HCT116 (cell line): ENCODE data around the gene CHID1. TPM values are rescaled to one million over a fixed set of nuclear protein-coding genes. Genes with fewer than 3 reads are reported as not detected.

Experiments used
- ATAC-seq: fragments of 200-7000 bp; cut with Tn5 transposase; 2 replicates; pipeline ENCODE4 v1.9.1; 2020; ENCODE audit warnings: mild to moderate bottlenecking, moderate library complexity
- BruUV-seq: library from RNA; stranded (reverse); fragments of 400-500 nt; replicated peaks from 2 replicates; lab custom pipeline; 2021; lab: Mats Ljungman, UMichigan
- CTCF ChIA-PET: fragments of 300-600 bp; sonication (Branson Sonifier 250); formaldehyde crosslinking; loops from one replicate; lab custom pipeline; 2021; ENCODE audit warnings: antibody characterized with exemption; lab: Charles Lee
- POLR2A ChIA-PET: fragments of 300-600, 350-600 bp; sonication (Branson Sonifier 250); formaldehyde crosslinking; loops from one replicate; lab custom pipeline; 2021; ENCODE audit warnings: antibody characterized with exemption; lab: Charles Lee
- RAD21 ChIA-PET, 2 experiments: fragments of 300-600 bp; sonication (Branson Sonifier 250); formaldehyde crosslinking; loops; one replicate each; lab custom pipeline; 2023; ENCODE audit warnings: low total read pairs in 2 of 2; ENCODE audit not compliant: uncharacterized antibody in 2 of 2, unreplicated experiment in 2 of 2, low non-redundant PET in 1 of 2; lab: Charles Lee
- DNase-seq: peaks from one replicate; pipeline ENCODE4 v3.0.0-alpha.2; 2010; ENCODE audit warnings: low read depth, low spot score
- H2AFZ ChIP-seq: fragments of 200-600 bp; shearing (Covaris generic), sonication (generic); 2 replicates; pipeline ENCODE4 v1.6.1; 2017; ENCODE audit warnings: low read depth, mixed run types, mixed read lengths, antibody characterized with exemption, low read length; ENCODE audit not compliant: poor library complexity, severe bottlenecking
- H3K27ac ChIP-seq: 2 replicates; pipeline ENCODE4 v1.5.1; 2012; ENCODE audit warnings: low read depth, low read length
- H3K27me3 ChIP-seq: fragments of 200-600 bp; sonication (generic); 2 replicates; pipeline ENCODE4 v1.6.1; 2016; ENCODE audit warnings: mixed run types, low read length, mixed read lengths; ENCODE audit not compliant: insufficient read depth
- H3K36me3 ChIP-seq, 2 experiments: fragments of 200-500 bp in 1 of 2; fragments of 200-600 bp in 1 of 2; sonication (Bioruptor generic) in 1 of 2; sonication (generic) in 1 of 2; 2 replicates each; pipeline versions ENCODE4 v1.5.1 to v1.6.1; 2014 to 2016; ENCODE audit warnings: low read length in 2 of 2, inconsistent platforms in 1 of 2, mixed read lengths in 1 of 2, mixed run types in 1 of 2; ENCODE audit not compliant: insufficient read depth in 2 of 2, control insufficient read depth in 1 of 2
- H3K4me1 ChIP-seq, 2 experiments: fragments of 200-600 bp in 1 of 2; sonication (generic) in 1 of 2; 2 replicates each; pipeline versions ENCODE4 v1.5.1 to v1.6.1; 2012 to 2017; ENCODE audit warnings: low read length in 2 of 2, inconsistent platforms in 1 of 2, mild to moderate bottlenecking in 1 of 2, mixed read lengths in 1 of 2, mixed run types in 1 of 2, moderate library complexity in 1 of 2; ENCODE audit not compliant: insufficient read depth in 2 of 2, control insufficient read depth in 1 of 2
- H3K4me2 ChIP-seq: fragments of 200-600 bp; sonication (generic); 2 replicates; pipeline ENCODE4 v1.6.1; 2017; ENCODE audit warnings: mixed run types, low read length, mixed read lengths
- H3K4me3 ChIP-seq, 2 experiments: fragments of 200-600 bp in 1 of 2; sonication (generic) in 1 of 2; replicated peaks in 1 of 2; 2 replicates each; pipeline ENCODE4 v1.5.1; 2011 to 2016; ENCODE audit warnings: low read length in 2 of 2, control low read depth in 1 of 2, low read depth in 1 of 2, mild to moderate bottlenecking in 1 of 2, mixed read lengths in 1 of 2, mixed run types in 1 of 2
- H3K79me2 ChIP-seq: fragments of 200-600 bp; sonication (generic); 2 replicates; pipeline ENCODE4 v1.6.1; 2017; ENCODE audit warnings: mild to moderate bottlenecking, mixed run types, low read length, moderate library complexity, mixed read lengths; ENCODE audit not compliant: insufficient read depth
- H3K9ac ChIP-seq: fragments of 200-600 bp; sonication (generic); 2 replicates; pipeline ENCODE4 v1.6.1; 2016; ENCODE audit warnings: low read length, mixed read lengths
- H3K9me2 ChIP-seq: fragments of 200-600 bp; sonication (generic), shearing (Covaris generic); 2 replicates; pipeline ENCODE4 v1.6.1; 2017; ENCODE audit warnings: mixed run types, mild to moderate bottlenecking, moderate library complexity; ENCODE audit not compliant: insufficient read depth
- H3K9me3 ChIP-seq, 2 experiments: fragments of 200-500 bp in 1 of 2; fragments of 200-600 bp in 1 of 2; sonication (Bioruptor generic) in 1 of 2; sonication (generic) in 1 of 2; 2 replicates each; pipeline ENCODE4 v1.6.1; 2014 to 2017; ENCODE audit warnings: low read length in 2 of 2, mixed read lengths in 2 of 2, inconsistent platforms in 1 of 2, low read depth in 1 of 2, mild to moderate bottlenecking in 1 of 2, mixed run types in 1 of 2, moderate library complexity in 1 of 2; ENCODE audit not compliant: control insufficient read depth in 1 of 2, insufficient read depth in 1 of 2
- H4K20me1 ChIP-seq: fragments of 200-600 bp; sonication (generic), shearing (Covaris generic); 2 replicates; pipeline ENCODE4 v1.6.1; 2017; ENCODE audit warnings: mixed run types, mild to moderate bottlenecking, moderate library complexity; ENCODE audit not compliant: insufficient read depth
- CEBPB ChIP-seq: IDR thresholded peaks from 2 replicates; pipeline ENCODE4 v1.6.1; 2012; ENCODE audit warnings: low read depth
- ELF1 ChIP-seq: IDR thresholded peaks from 2 replicates; pipeline ENCODE4 v1.6.1; 2012; ENCODE audit warnings: low read depth, borderline replicate concordance
- FOSL1 ChIP-seq: IDR thresholded peaks from 2 replicates; pipeline ENCODE4 v1.6.1; 2012; ENCODE audit warnings: low read depth
- JUND ChIP-seq: IDR thresholded peaks from 2 replicates; pipeline ENCODE4 v1.6.1; 2012
- POLR2A ChIP-seq: IDR thresholded peaks from 2 replicates; pipeline ENCODE4 v1.7.0; 2011; ENCODE audit warnings: borderline replicate concordance; ENCODE audit not compliant: insufficient read depth, insufficient read length; ENCODE audit errors: extremely low read depth
- RAD21 ChIP-seq: IDR thresholded peaks from 2 replicates; pipeline ENCODE4 v1.6.1; 2012; ENCODE audit warnings: low read depth, mild to moderate bottlenecking
- SP1 ChIP-seq: IDR thresholded peaks from 2 replicates; pipeline ENCODE4 v1.6.1; 2012; ENCODE audit warnings: low read depth
- TCF7L2 ChIP-seq: IDR thresholded peaks from 2 replicates; pipeline ENCODE4 v1.7.0; 2011; ENCODE audit warnings: borderline replicate concordance, inconsistent platforms; ENCODE audit not compliant: insufficient read depth, insufficient read length; ENCODE audit errors: extremely low read depth
- YY1 ChIP-seq: IDR thresholded peaks from 2 replicates; pipeline ENCODE4 v1.6.1; 2011; ENCODE audit warnings: low read length, low read depth, moderate library complexity, mild to moderate bottlenecking; ENCODE audit not compliant: insufficient replicate concordance; ENCODE audit errors: extremely low read depth
- ZFX ChIP-seq: fragments of 450-650 bp; IDR thresholded peaks from 2 replicates; pipeline ENCODE4 v1.6.1; 2017
- ZNF274 ChIP-seq: fragments of 200-500 bp; sonication (Bioruptor generic); IDR thresholded peaks from 2 replicates; pipeline ENCODE4 v1.6.1; 2014; ENCODE audit warnings: mild to moderate bottlenecking, low read depth, low read length, inconsistent platforms
- intact Hi-C: fragments of 100-400 bp; cut with micrococcal nuclease; formaldehyde crosslinking; loops from 2 replicates; pipeline ENCODE4 v1.10.0; 2022
- total RNA-seq: library from RNA; stranded (reverse); gene quantifications from one replicate; pipeline ENCODE4 v1.2.1, GENCODE V29; 2021; ENCODE audit not compliant: unreplicated experiment
- TF ChIP-seq, protein P1 (sequence below): IDR thresholded peaks from 2 replicates; pipeline ENCODE4 v1.6.1; 2012
- TF ChIP-seq, protein P2 (sequence below), 3 experiments: fragments of 200-600 bp in 1 of 3; sonication (generic) in 1 of 3; IDR thresholded peaks in 2 of 3; conservative IDR thresholded peaks in 1 of 3; 2 replicates each; pipeline ENCODE4 v1.5.1; 2012 to 2017; ENCODE audit warnings: low read depth in 2 of 3, low read length in 2 of 3, antibody characterized with exemption in 1 of 3, borderline replicate concordance in 1 of 3, control low read depth in 1 of 3, mild to moderate bottlenecking in 1 of 3, mixed read lengths in 1 of 3, mixed run types in 1 of 3, moderate library complexity in 1 of 3; ENCODE audit not compliant: insufficient read depth in 1 of 3

The CHID1 gene
- total RNA-seq, 1 experiment from 2014 or later: 102 TPM

DNA sequence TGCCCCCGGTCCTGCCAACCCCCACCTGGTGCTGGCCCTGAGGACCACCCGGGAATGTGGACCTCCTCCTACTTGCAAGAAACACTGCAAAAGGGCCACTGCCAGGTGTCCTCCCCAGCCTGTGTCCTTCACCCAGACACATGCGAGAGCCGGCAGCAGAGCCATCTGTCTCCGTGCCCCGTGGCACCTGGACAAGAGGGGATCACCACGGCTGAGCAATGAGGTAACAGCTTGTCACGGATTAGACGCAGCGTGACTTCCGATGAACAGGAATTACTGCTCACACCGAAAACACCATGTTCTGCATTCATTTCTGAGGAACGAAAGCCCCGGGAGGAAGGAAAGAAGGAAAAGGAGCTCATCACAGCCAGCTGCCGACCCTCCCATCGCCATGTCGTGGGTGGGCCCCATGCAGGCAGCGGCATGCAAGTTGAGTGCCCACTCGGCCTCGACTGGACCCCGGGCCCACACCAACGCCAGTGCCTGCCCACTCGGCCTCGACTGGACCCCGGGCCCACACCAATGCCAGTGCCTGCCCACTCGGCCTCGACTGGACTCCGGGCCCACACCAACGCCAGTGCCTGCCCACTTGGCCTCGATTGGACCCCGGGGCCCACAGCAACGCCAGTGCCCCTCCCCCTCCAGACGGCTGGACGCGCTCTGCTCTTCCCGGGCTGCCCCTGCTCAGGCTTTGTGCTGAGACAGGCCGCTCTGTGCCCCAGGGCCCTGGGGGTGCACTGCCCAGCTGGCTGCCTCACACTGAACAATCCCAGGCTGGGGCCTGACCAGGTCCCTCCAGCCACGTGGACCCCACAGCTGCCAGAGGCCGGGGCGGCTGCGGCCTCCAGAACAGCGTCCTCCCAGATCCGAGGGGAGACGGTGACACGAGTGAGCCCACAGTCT, 22.0 kb downstream of the CHID1 start:
- no peak overlapping the region for H3K4me2 ChIP-seq
- no TSS peak for BruUV-seq
- POLR2A ChIA-PET: no interaction called here
- peaks cover 0 to 2% of the 10 kb centered on the region in 2 experiments; a peak in 2 of 4 replicates for H3K36me3 ChIP-seq
- no peaks in the 10 kb centered on the region for H3K27me3 ChIP-seq
- no peak overlapping the region for H2AFZ ChIP-seq
- no peak overlapping the region for H3K27ac ChIP-seq
- RAD21 ChIA-PET: no interaction called here
- H3K9me2 ChIP-seq: no peaks in the 10 kb centered on the region
- no peak overlapping the region for H3K9ac ChIP-seq
- DNase-seq (no peak), ATAC-seq (no peak)
- intact Hi-C loops: no loop called here
- no peaks in the 10 kb centered on the region for H3K79me2 ChIP-seq
- peaks cover 0 to 2% of the 10 kb centered on the region in 2 experiments; a peak in 1 of 4 replicates for H3K4me1 ChIP-seq
- H3K4me3 ChIP-seq: no peak overlapping the region
- H4K20me1 ChIP-seq: no peaks in the 10 kb centered on the region
- TF ChIP-seq, protein P1, sequence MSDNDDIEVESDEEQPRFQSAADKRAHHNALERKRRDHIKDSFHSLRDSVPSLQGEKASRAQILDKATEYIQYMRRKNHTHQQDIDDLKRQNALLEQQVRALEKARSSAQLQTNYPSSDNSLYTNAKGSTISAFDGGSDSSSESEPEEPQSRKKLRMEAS: no peak
- TF ChIP-seq ELF1 (no peak), FOSL1 (no peak), ZNF274 (no peak), SP1 (no peak), JUND (no peak), TCF7L2 (no peak), RAD21 (no peak), POLR2A (no peak), CEBPB (no peak), YY1 (no peak), ZFX (no peak)
- TF ChIP-seq, protein P2, sequence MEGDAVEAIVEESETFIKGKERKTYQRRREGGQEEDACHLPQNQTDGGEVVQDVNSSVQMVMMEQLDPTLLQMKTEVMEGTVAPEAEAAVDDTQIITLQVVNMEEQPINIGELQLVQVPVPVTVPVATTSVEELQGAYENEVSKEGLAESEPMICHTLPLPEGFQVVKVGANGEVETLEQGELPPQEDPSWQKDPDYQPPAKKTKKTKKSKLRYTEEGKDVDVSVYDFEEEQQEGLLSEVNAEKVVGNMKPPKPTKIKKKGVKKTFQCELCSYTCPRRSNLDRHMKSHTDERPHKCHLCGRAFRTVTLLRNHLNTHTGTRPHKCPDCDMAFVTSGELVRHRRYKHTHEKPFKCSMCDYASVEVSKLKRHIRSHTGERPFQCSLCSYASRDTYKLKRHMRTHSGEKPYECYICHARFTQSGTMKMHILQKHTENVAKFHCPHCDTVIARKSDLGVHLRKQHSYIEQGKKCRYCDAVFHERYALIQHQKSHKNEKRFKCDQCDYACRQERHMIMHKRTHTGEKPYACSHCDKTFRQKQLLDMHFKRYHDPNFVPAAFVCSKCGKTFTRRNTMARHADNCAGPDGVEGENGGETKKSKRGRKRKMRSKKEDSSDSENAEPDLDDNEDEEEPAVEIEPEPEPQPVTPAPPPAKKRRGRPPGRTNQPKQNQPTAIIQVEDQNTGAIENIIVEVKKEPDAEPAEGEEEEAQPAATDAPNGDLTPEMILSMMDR (IDR thresholded peaks at IDR 0.05 in 2 of 3, conservative IDR thresholded peaks at IDR 0.05 in 1 of 3; ENCODE audit: borderline replicate concordance in 1 of 3, insufficient read depth in 1 of 3, low read depth in 2 of 3, low read length in 2 of 3): no peak
- CTCF ChIA-PET: no interaction called here
- no peaks in the 10 kb centered on the region for H3K9me3 ChIP-seq
